IMR-90 (cell line): ENCODE results near the gene USP6NL. TPM values are rescaled to one million over a fixed set of nuclear protein-coding genes. Genes with fewer than 3 reads are reported as not detected.

Source experiments
- ATAC-seq: fragments of 200-7000 bp; cut with Tn5 transposase; 2 replicates; pipeline ENCODE4 v1.9.1; 2020; ENCODE audit warnings: low read depth, mild to moderate bottlenecking, moderate library complexity
- BruUV-seq: library from RNA; stranded (reverse); fragments of 400-500 nt; replicated peaks from 2 replicates; lab custom pipeline; 2021; lab: Mats Ljungman, UMichigan
- CTCF ChIA-PET: fragments of 300-600 bp; formaldehyde crosslinking; extraction: SDS; loops from one replicate; lab custom pipeline; 2021; ENCODE audit warnings: antibody characterized with exemption; lab: Yijun Ruan, JAX
- POLR2A ChIA-PET: fragments of 300-600 bp; sonication (Branson Sonifier 250); formaldehyde crosslinking; loops from one replicate; lab custom pipeline; 2022; ENCODE audit warnings: antibody characterized with exemption; ENCODE audit not compliant: unreplicated experiment; lab: Charles Lee
- DNase-seq: peaks from one replicate; pipeline ENCODE4 v3.0.0; 2013
- H2AFZ ChIP-seq: replicated peaks from 2 replicates; pipeline ENCODE3; 2013; ENCODE audit warnings: low read length, mild to moderate bottlenecking; ENCODE audit not compliant: poor library complexity
- H2AK5ac ChIP-seq: 2 replicates; pipeline ENCODE4 v1.6.1; 2013; ENCODE audit warnings: low read depth, low read length, inconsistent platforms
- H2AK9ac ChIP-seq: replicated peaks from 2 replicates; pipeline ENCODE3; 2013; ENCODE audit warnings: mild to moderate bottlenecking, low read depth, low read length, moderate library complexity; ENCODE audit not compliant: poor library complexity
- H2BK120ac ChIP-seq: 2 replicates; pipeline ENCODE4 v1.6.1; 2013; ENCODE audit warnings: low read depth, low read length, inconsistent platforms
- H2BK15ac ChIP-seq: 3 replicates; pipeline ENCODE4 v1.6.1; 2013; ENCODE audit warnings: low read depth, low read length, inconsistent platforms
- H2BK20ac ChIP-seq: 2 replicates; pipeline ENCODE4 v1.6.1; 2013; ENCODE audit warnings: low read depth, mild to moderate bottlenecking, inconsistent platforms, low read length, moderate library complexity
- H2BK5ac ChIP-seq: 2 replicates; pipeline ENCODE4 v1.6.1; 2013; ENCODE audit warnings: mild to moderate bottlenecking, low read depth, low read length, inconsistent platforms; ENCODE audit not compliant: poor library complexity, severe bottlenecking
- H3K14ac ChIP-seq: replicated peaks from 2 replicates; pipeline ENCODE4 v1.6.1; 2013; ENCODE audit warnings: low read depth, low read length, inconsistent platforms
- H3K18ac ChIP-seq: 2 replicates; pipeline ENCODE4 v1.6.1; 2013; ENCODE audit warnings: low read depth, low read length, control low read depth
- H3K23ac ChIP-seq: 2 replicates; pipeline ENCODE4 v1.6.1; 2013; ENCODE audit warnings: low read depth, low read length, inconsistent platforms
- H3K27ac ChIP-seq: 2 replicates; pipeline ENCODE4 v1.5.1; 2013; ENCODE audit warnings: mild to moderate bottlenecking, control low read depth, low read length; ENCODE audit not compliant: insufficient read depth
- H3K27me3 ChIP-seq: 2 replicates; pipeline ENCODE4 v1.6.1; 2013; ENCODE audit warnings: low read length; ENCODE audit not compliant: control insufficient read depth, insufficient read depth
- H3K36me3 ChIP-seq: 2 replicates; pipeline ENCODE4 v1.6.1; 2013; ENCODE audit warnings: low read length, mixed read lengths; ENCODE audit not compliant: control insufficient read depth, insufficient read depth
- H3K4ac ChIP-seq: 2 replicates; pipeline ENCODE4 v1.6.1; 2013; ENCODE audit warnings: low read depth, low read length, inconsistent platforms
- H3K4me1 ChIP-seq: 2 replicates; pipeline ENCODE4 v1.6.1; 2013; ENCODE audit warnings: low read length, mixed read lengths; ENCODE audit not compliant: control insufficient read depth, insufficient read depth
- H3K4me2 ChIP-seq: 2 replicates; pipeline ENCODE4 v1.6.1; 2013; ENCODE audit warnings: low read depth, mild to moderate bottlenecking, control low read depth, low read length, moderate library complexity
- H3K4me3 ChIP-seq: 2 replicates; pipeline ENCODE4 v1.5.1; 2013; ENCODE audit warnings: low read depth, mild to moderate bottlenecking, control low read depth, low read length, moderate library complexity; ENCODE audit not compliant: insufficient read depth
- H3K56ac ChIP-seq: 2 replicates; pipeline ENCODE4 v1.6.1; 2013; ENCODE audit warnings: low read length, inconsistent platforms; ENCODE audit not compliant: insufficient read depth; ENCODE audit errors: extremely low read depth
- H3K79me1 ChIP-seq, 2 experiments: 2 replicates each; pipeline ENCODE4 v1.6.1; 2013; ENCODE audit warnings: low read length in 2 of 2, inconsistent platforms in 1 of 2, low read depth in 1 of 2
- H3K9ac ChIP-seq: 2 replicates; pipeline ENCODE4 v1.6.1; 2013; ENCODE audit warnings: low read depth, low read length, control low read depth
- H3K9me1 ChIP-seq: 2 replicates; pipeline ENCODE4 v1.6.1; 2013; ENCODE audit warnings: low read length, inconsistent platforms; ENCODE audit not compliant: insufficient read depth
- H3K9me3 ChIP-seq: 2 replicates; pipeline ENCODE4 v1.6.1; 2013; ENCODE audit warnings: low read length; ENCODE audit not compliant: control insufficient read depth, insufficient read depth
- H4K20me1 ChIP-seq: 2 replicates; pipeline ENCODE4 v1.6.1; 2013; ENCODE audit warnings: low read length, inconsistent platforms; ENCODE audit not compliant: insufficient read depth
- H4K5ac ChIP-seq: 2 replicates; pipeline ENCODE4 v1.6.1; 2013; ENCODE audit warnings: mild to moderate bottlenecking, low read depth, low read length, control low read depth
- H4K8ac ChIP-seq, 2 experiments: 2 replicates each; pipeline ENCODE4 v1.6.1; 2013; ENCODE audit warnings: low read depth in 2 of 2, low read length in 2 of 2, control low read depth in 1 of 2, inconsistent platforms in 1 of 2
- H4K91ac ChIP-seq: 2 replicates; pipeline ENCODE4 v1.6.1; 2013; ENCODE audit warnings: low read depth, low read length, inconsistent platforms; ENCODE audit not compliant: insufficient read depth
- CEBPB ChIP-seq: IDR thresholded peaks from 2 replicates; pipeline ENCODE4 v1.6.1; 2012; ENCODE audit warnings: low read depth, low read length, improper control_type of control experiment
- MAFK ChIP-seq: IDR thresholded peaks from 2 replicates; pipeline ENCODE4 v1.6.1; 2012; ENCODE audit warnings: low read depth, low read length, improper control_type of control experiment
- POLR2A ChIP-seq: IDR thresholded peaks from 2 replicates; pipeline ENCODE4 v1.6.1; 2012; ENCODE audit warnings: mild to moderate bottlenecking, low read depth, low read length
- RFX5 ChIP-seq: IDR thresholded peaks from 2 replicates; pipeline ENCODE4 v1.8.0; 2012; ENCODE audit warnings: low read depth, mild to moderate bottlenecking, low read length, moderate library complexity
- WGBS, 2 experiments: methylation state at CpG; one replicate each; pipeline versions ENCODE4 v1.1.5 to v1.1.7; 2013; ENCODE audit warnings: missing lambda C conversion rate in 2 of 2; ENCODE audit not compliant: insufficient read length in 1 of 2; ENCODE audit errors: extremely low coverage in 2 of 2; 5-methylcytosine and 5-hydroxymethylcytosine counted together
- dilution Hi-C: fragments of 300-500 bp; cut with HindIII; formaldehyde crosslinking; loops from one replicate; pipeline ENCODE4 v1.14.3; 2018; ENCODE audit warnings: low sequenced_read_pairs; ENCODE audit not compliant: unreplicated experiment
- in situ Hi-C: fragments of 300-500 bp; cut with MboI; formaldehyde crosslinking; loops from 3 replicates; pipeline ENCODE4 v1.14.3; 2019; ENCODE audit warnings: low sequenced_read_pairs, inconsistent platforms, mixed read lengths
- intact Hi-C: fragments of 100-400 bp; cut with micrococcal nuclease; formaldehyde crosslinking; loops from 2 replicates; pipeline ENCODE4 v1.10.0; 2022
- polyA plus RNA-seq, 3 experiments: library from polyadenylated mRNA; depleted of rRNA; stranded (reverse); fragments of >200 nt; gene quantifications; 2 replicates each; pipeline ENCODE4 v1.2.3, GENCODE V29; 2012; ENCODE audit warnings: low replicate concordance in 1 of 3
- total RNA-seq: library from RNA; depleted of rRNA; stranded (reverse); fragments of >200 nt; gene quantifications from 2 replicates; pipeline ENCODE4 v1.2.3, GENCODE V29; 2012

Gene USP6NL
- total and polyA plus RNA-seq, 2 of the 4 experiments (the other 2 are of a cell fraction) = 7.8 to 9.1 TPM

GRCh38 chr10:11639362-11639761, 27.9 kb upstream of the USP6NL start:
- H4K20me1 ChIP-seq = no peaks in the 10 kb centered on the region
- ChIA-PET CTCF (no interaction called here), POLR2A (no interaction called here)
- no peak overlapping the region for H3K4me3 ChIP-seq
- no peak overlapping the region for H3K4ac ChIP-seq
- H3K27ac ChIP-seq = no peak overlapping the region
- intact Hi-C loops (no loop called here), in situ Hi-C loops (no loop called here), dilution Hi-C loops (no loop called here)
- no peaks in the 10 kb centered on the region for H3K4me1 ChIP-seq
- no peak for TF ChIP-seq MAFK
- TF ChIP-seq POLR2A = no peak
- no peak for TF ChIP-seq CEBPB
- no peak for TF ChIP-seq RFX5
- H3K4me2 ChIP-seq = no peak overlapping the region
- H3K79me1 ChIP-seq = no peaks in the 10 kb centered on the region
- no peak overlapping the region for H2AFZ ChIP-seq
- no peak overlapping the region for H2BK15ac ChIP-seq
- no peaks in the 10 kb centered on the region for H3K9me1 ChIP-seq
- no peak overlapping the region for H3K23ac ChIP-seq
- H4K5ac ChIP-seq = no peak overlapping the region
- no peak overlapping the region for H2AK9ac ChIP-seq
- H2BK5ac ChIP-seq = no peak overlapping the region
- H4K91ac ChIP-seq = no peak overlapping the region
- no peak overlapping the region for H4K8ac ChIP-seq
- H3K9me3 ChIP-seq = no peaks in the 10 kb centered on the region
- no peak overlapping the region for H3K14ac ChIP-seq
- BruUV-seq = no TSS peak
- H2BK120ac ChIP-seq = no peak overlapping the region
- ATAC-seq = no peak
- H3K18ac ChIP-seq = no peak overlapping the region
- no CpG with 5 or more reads among the region's 3 CpGs for WGBS, 2 experiments
- no peak overlapping the region for H3K56ac ChIP-seq
- H3K36me3 ChIP-seq = no peaks in the 10 kb centered on the region
- no peak overlapping the region for H2AK5ac ChIP-seq
- no peak overlapping the region for H3K9ac ChIP-seq
- no peak for DNase-seq
- peaks cover 3% of the 10 kb centered on the region; the same call in 1 of the 2 replicates for H3K27me3 ChIP-seq
- no peak overlapping the region for H2BK20ac ChIP-seq
